ENCODE measurements around the gene SH2D2A. TPM values are rescaled to one million over a fixed set of nuclear protein-coding genes. Genes with fewer than 3 reads are reported as not detected.

Gene SH2D2A
- total and polyA plus RNA-seq, 9 donors: 0.19 to 2.8 (median 0.77) TPM

DNA sequence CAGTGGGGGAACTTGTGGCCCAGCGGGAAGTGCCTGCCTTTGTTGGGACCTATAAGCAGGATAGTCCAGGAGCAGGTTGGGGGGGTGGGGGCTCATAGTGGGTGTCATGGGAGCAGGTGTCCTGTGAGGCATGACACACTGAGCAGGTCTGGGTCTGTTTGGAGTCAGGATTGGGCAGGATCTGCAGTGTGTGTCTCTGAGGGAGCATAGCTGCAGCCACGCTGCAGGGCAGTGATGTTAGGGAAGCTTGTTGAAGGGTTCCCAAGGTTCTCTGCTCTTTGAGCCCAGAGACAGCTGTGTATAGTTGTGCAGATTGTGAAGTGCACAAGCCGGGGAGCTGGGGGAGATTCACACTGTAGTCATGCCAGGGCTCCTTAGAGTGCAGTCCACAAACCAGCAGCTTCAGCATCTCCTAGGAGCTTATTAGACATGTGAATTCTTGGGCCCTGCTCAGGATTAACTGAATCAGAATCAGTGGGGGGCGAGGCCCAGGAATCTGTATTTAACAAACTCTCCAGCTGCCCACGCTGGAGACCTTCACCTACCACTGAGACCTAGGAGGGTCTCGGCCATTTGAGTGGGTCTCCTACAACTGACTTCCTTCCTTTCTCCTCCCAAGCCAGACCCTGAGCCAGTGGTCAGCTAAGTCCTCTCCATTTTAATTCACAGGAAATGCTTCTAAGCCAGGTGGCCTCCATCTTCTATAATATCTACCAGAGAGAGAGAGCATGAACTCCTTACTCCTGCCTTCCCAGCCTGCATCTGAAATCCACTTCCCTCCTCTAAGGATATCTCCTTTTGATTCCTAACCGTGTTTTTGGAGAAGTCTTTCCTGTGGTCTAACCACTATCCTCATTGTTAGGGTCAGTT lies 31.2 kb upstream of the SH2D2A start:
- Histone ChIP-seq H3K9me3 (no peaks in the 10 kb centered on the region), H3K4me3 (no peak overlapping the region), H3K27me3 (no peaks in the 10 kb centered on the region), H3K27ac (no peak overlapping the region), H3K36me3 (no peaks in the 10 kb centered on the region), H3K4me1 (ENCODE audit: insufficient read depth) (peaks cover 5% of the 10 kb centered on the region)
- DNase-seq: no peak
- WGBS, 3 donors: 79 to 82% (median 80%) methylated on average over 7 of the region's 7 CpGs
- TF ChIP-seq POLR2A (IDR thresholded peaks at IDR 0.05): no peak
- intact Hi-C loops (cut with DNase I): no loop called here

DNA sequence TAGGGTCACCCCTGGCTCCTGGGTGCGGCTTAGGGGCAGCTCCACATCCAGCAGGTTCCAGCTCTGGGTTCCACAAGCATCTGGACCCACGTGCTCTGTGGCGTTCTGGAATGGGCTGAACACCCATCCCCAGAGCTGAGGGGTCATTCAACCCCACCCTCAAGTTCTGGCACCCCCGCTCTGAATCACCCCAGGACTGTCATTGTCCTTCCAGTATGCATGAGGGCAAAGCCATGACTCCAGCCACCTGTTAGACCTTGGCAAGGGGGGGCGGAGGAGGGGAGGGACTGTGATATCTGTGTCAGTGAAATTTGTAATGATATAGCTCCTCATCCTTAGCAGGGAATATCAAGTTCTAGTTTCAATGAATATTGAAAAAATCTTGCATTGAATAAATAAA lies 30.0 kb upstream of the SH2D2A start:
- H3K9me3 ChIP-seq: no peaks in the 10 kb centered on the region
- no peaks in the 10 kb centered on the region for H3K4me1 ChIP-seq (ENCODE audit: insufficient read depth)
- TF ChIP-seq, protein P1, sequence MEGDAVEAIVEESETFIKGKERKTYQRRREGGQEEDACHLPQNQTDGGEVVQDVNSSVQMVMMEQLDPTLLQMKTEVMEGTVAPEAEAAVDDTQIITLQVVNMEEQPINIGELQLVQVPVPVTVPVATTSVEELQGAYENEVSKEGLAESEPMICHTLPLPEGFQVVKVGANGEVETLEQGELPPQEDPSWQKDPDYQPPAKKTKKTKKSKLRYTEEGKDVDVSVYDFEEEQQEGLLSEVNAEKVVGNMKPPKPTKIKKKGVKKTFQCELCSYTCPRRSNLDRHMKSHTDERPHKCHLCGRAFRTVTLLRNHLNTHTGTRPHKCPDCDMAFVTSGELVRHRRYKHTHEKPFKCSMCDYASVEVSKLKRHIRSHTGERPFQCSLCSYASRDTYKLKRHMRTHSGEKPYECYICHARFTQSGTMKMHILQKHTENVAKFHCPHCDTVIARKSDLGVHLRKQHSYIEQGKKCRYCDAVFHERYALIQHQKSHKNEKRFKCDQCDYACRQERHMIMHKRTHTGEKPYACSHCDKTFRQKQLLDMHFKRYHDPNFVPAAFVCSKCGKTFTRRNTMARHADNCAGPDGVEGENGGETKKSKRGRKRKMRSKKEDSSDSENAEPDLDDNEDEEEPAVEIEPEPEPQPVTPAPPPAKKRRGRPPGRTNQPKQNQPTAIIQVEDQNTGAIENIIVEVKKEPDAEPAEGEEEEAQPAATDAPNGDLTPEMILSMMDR (IDR thresholded peaks at IDR 0.05): no peak
- no peak for TF ChIP-seq POLR2A (IDR thresholded peaks at IDR 0.05)
- no peak for TF ChIP-seq EP300 (IDR thresholded peaks at IDR 0.05)
- 67 to 95% (median 91%) methylated on average over 5 of the region's 5 CpGs for WGBS, 3 donors
- DNase-seq: no peak
- H3K36me3 ChIP-seq: no peaks in the 10 kb centered on the region
- no peak overlapping the region for H3K27ac ChIP-seq
- no peaks in the 10 kb centered on the region for H3K27me3 ChIP-seq
- intact Hi-C loops (cut with DNase I): no loop called here
- H3K4me3 ChIP-seq: no peak overlapping the region

DNA sequence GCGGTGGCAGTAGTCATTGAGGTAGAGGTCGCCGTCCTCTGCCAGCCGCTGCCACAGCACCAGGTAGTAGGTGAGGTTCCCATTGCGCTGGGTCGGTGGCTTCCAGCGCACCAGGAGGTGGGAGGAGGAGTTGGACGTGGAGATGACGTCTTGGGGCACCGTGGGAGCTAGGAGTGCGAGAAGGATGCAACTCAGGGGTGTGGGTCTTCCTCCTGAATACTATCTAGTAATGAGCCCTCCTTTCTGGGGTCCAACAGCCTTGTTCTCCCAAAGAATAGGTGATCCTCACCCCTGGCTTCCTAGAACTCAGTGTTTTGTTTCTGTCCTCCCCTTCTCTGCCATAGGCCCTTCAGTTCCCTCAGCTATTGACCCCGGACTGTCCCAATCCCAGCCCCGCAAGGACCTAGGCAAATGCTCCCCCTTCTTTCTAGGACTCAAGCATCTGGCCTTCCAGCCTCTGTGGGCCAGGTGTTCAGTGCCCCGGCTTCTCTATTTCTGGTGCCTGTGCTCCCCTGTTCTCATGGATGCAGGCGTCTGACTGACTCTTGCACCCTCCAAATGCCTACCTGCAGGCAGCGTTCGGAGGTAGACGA lies 29.4 kb upstream of the SH2D2A start:
- H3K27ac ChIP-seq: no peak overlapping the region
- H3K4me3 ChIP-seq: no peak overlapping the region
- WGBS, 3 donors: 66 to 75% (median 74%) methylated on average over 18 of the region's 18 CpGs
- DNase-seq: no peak
- H3K27me3 ChIP-seq: no peaks in the 10 kb centered on the region
- no peaks in the 10 kb centered on the region for H3K36me3 ChIP-seq
- H3K4me1 ChIP-seq (ENCODE audit: insufficient read depth): no peaks in the 10 kb centered on the region
- intact Hi-C loops (cut with DNase I): no loop called here
- TF ChIP-seq POLR2A (IDR thresholded peaks at IDR 0.05) (no peak), EP300 (IDR thresholded peaks at IDR 0.05) (no peak)
- TF ChIP-seq, protein P1 (IDR thresholded peaks at IDR 0.05): no peak
- no peaks in the 10 kb centered on the region for H3K9me3 ChIP-seq

DNA sequence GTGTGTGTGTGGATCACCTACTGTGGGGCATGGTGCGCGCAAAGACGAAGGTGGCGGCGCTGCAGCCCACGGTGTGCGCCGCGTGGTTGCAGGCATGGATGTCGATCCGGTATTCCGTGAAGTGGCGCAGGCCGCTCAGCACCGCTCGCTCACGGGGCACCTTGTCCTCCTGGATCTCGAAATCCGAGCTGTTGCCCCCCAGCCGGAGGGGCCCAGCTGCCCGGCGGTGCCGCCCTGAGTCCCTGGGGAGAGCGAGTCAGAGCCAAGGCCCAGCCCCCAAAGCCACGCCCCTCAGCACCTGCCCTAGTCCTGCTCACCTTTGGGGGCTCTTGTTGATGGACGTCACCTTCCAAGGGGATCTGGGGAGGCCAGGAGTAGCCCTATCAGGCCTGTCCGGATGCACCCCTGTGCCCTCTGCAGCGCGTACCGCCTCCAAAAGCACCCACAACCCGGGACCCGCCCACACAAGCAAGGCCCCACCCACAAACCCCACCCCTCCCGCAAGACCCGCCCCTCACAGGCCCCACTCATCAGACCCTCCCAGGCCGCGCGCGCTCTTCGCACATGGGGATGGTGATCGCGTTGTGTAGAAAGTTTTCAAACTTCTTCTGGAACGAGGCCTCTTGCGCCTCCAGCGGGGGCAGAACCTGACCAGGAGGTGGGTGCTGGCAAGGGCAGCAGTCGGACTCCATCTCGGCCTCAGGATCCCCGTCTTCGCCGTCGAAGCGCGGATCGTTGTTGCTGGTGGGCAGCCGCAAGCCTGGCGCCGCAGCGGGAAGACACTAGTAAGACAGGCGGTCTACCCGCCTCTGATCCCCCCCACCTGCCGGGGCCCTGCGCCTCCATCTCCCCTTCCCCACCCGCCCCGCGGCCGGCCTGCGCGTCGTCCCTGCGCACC lies 28.7 kb upstream of the SH2D2A start:
- no peaks in the 10 kb centered on the region for H3K9me3 ChIP-seq
- no peaks in the 10 kb centered on the region for H3K36me3 ChIP-seq
- 22 to 23% (median 23%) methylated on average over 53 to 69 of the region's 69 CpGs for WGBS, 3 donors
- no peak for DNase-seq
- no peaks in the 10 kb centered on the region for H3K27me3 ChIP-seq
- no peak overlapping the region for H3K4me3 ChIP-seq
- intact Hi-C loops (cut with DNase I): no loop called here
- no peak overlapping the region for H3K27ac ChIP-seq
- H3K4me1 ChIP-seq (ENCODE audit: insufficient read depth): no peaks in the 10 kb centered on the region
- TF ChIP-seq, protein P1 (IDR thresholded peaks at IDR 0.05): no peak
- TF ChIP-seq EP300 (IDR thresholded peaks at IDR 0.05) (no peak), POLR2A (IDR thresholded peaks at IDR 0.05) (no peak)
